H1 (cell line): Measurements from ENCODE around the gene EIF4E2. TPM values are rescaled to one million over a fixed set of nuclear protein-coding genes. Genes with fewer than 3 reads are reported as not detected.
A peak's percentile ranks its signal among the peaks of the same experiment; 100 is the strongest.

Experiments used
- CTCF ChIA-PET: fragments of 300-600 bp; sonication (Branson Sonifier 250); formaldehyde crosslinking; loops from one replicate; lab custom pipeline; 2021; ENCODE audit not compliant: partially characterized antibody; lab: Charles Lee
- POLR2A ChIA-PET: fragments of 300-600 bp; sonication (Branson Sonifier 250); formaldehyde crosslinking; loops from one replicate; lab custom pipeline; 2021; ENCODE audit warnings: inconsistent platforms; ENCODE audit not compliant: partially characterized antibody; lab: Charles Lee
- DNase-seq, 2 experiments: peaks; one replicate each; pipeline versions ENCODE4 v3.0.0 to v3.0.0-alpha.2; 2010 to 2022; ENCODE audit warnings: low spot score in 2 of 2, low read depth in 1 of 2, mixed read lengths in 1 of 2
- FAIRE-seq: peaks from 2 replicates; lab custom pipeline; 2011; peaks lifted over from hg19 to GRCh38; lab: Jason Lieb, UNC
- H2AFZ ChIP-seq: 2 replicates; pipeline ENCODE4 v1.8.1; 2012; ENCODE audit warnings: low read length, inconsistent platforms
- H2AK5ac ChIP-seq: 2 replicates; pipeline ENCODE4 v1.6.1; 2013; ENCODE audit warnings: low read depth, low read length
- H2BK120ac ChIP-seq: replicated peaks from 2 replicates; pipeline ENCODE3; 2013; ENCODE audit warnings: low read depth, low read length, inconsistent platforms
- H2BK12ac ChIP-seq: 2 replicates; pipeline ENCODE4 v1.6.1; 2013; ENCODE audit warnings: low read depth, low read length
- H2BK15ac ChIP-seq: 2 replicates; pipeline ENCODE4 v1.6.1; 2013; ENCODE audit warnings: low read length
- H2BK20ac ChIP-seq: 2 replicates; pipeline ENCODE4 v1.6.1; 2013; ENCODE audit warnings: low read length
- H2BK5ac ChIP-seq: 2 replicates; pipeline ENCODE4 v1.6.1; 2013; ENCODE audit warnings: low read depth, low read length
- H3K14ac ChIP-seq: 2 replicates; pipeline ENCODE4 v1.6.1; 2013; ENCODE audit warnings: inconsistent platforms; ENCODE audit not compliant: insufficient read length
- H3K18ac ChIP-seq: 2 replicates; pipeline ENCODE4 v1.6.1; 2013; ENCODE audit warnings: low read length; ENCODE audit errors: extremely low read depth
- H3K23ac ChIP-seq: 2 replicates; pipeline ENCODE4 v1.6.1; 2013; ENCODE audit warnings: inconsistent platforms; ENCODE audit not compliant: insufficient read length
- H3K23me2 ChIP-seq: 2 replicates; pipeline ENCODE4 v1.6.1; 2013; ENCODE audit warnings: low read depth, low read length
- H3K27ac ChIP-seq: 2 replicates; pipeline ENCODE4 v1.6.1; 2011; ENCODE audit warnings: low read depth, low read length, inconsistent platforms
- H3K27me3 ChIP-seq, 4 experiments: replicated peaks in 1 of 4; 1 replicate in 1 of 4; 2 replicates in 3 of 4; pipeline versions ENCODE4 v1.6.1 to v1.8.1; 2011 to 2013; ENCODE audit warnings: low read length in 3 of 4, mild to moderate bottlenecking in 3 of 4, inconsistent platforms in 2 of 4, mixed read lengths in 2 of 4, moderate library complexity in 1 of 4; ENCODE audit not compliant: control insufficient read depth in 3 of 4, insufficient read depth in 3 of 4; ENCODE audit errors: extremely low read depth in 1 of 4
- H3K36me3 ChIP-seq, 4 experiments: 2 replicates each; pipeline versions ENCODE4 v1.6.1 to v1.8.1; 2011 to 2013; ENCODE audit warnings: mild to moderate bottlenecking in 4 of 4, low read length in 3 of 4, moderate library complexity in 2 of 4, control low read depth in 1 of 4, inconsistent platforms in 1 of 4; ENCODE audit not compliant: insufficient read depth in 4 of 4, control insufficient read depth in 2 of 4
- H3K4ac ChIP-seq: replicated peaks from 2 replicates; pipeline ENCODE3; 2013; ENCODE audit warnings: low read length, low read depth, mixed read lengths, inconsistent platforms; ENCODE audit not compliant: insufficient read length
- H3K4me1 ChIP-seq, 4 experiments: replicated peaks in 1 of 4; 1 replicate in 1 of 4; 2 replicates in 3 of 4; pipeline versions ENCODE4 v1.6.1 to v1.8.1; 2011 to 2013; ENCODE audit warnings: low read length in 3 of 4, inconsistent platforms in 2 of 4, mixed read lengths in 1 of 4; ENCODE audit not compliant: insufficient read depth in 4 of 4, control insufficient read depth in 3 of 4
- H3K4me2 ChIP-seq, 2 experiments: 2 replicates each; pipeline versions ENCODE4 v1.6.1 to v1.8.1; 2011 to 2013; ENCODE audit warnings: low read depth in 2 of 2, low read length in 2 of 2, control low read depth in 1 of 2, inconsistent platforms in 1 of 2, mild to moderate bottlenecking in 1 of 2; ENCODE audit not compliant: insufficient read depth in 1 of 2
- H3K4me3 ChIP-seq, 4 experiments: fragments of 200-600, 300-600 bp in 1 of 4; sonication (generic), shearing (Covaris generic), sonication (Bioruptor Twin) in 1 of 4; 2 replicates each; pipeline versions ENCODE4 v1.5.1 to v1.8.1; 2011 to 2016; ENCODE audit warnings: low read length in 4 of 4, low read depth in 3 of 4, control low read depth in 2 of 4, inconsistent platforms in 2 of 4, mild to moderate bottlenecking in 2 of 4, mixed read lengths in 1 of 4, moderate library complexity in 1 of 4; ENCODE audit not compliant: insufficient read depth in 2 of 4; ENCODE audit errors: extremely low read depth in 1 of 4
- H3K56ac ChIP-seq: replicated peaks from 2 replicates; pipeline ENCODE3; 2013; ENCODE audit warnings: low read depth, mild to moderate bottlenecking, mixed read lengths, low read length, inconsistent platforms; ENCODE audit not compliant: insufficient read length
- H3K79me1 ChIP-seq: 2 replicates; pipeline ENCODE4 v1.6.1; 2013; ENCODE audit warnings: low read depth, low read length, control low read depth
- H3K79me2 ChIP-seq, 2 experiments: 2 replicates each; pipeline versions ENCODE4 v1.6.1 to v1.8.1; 2012 to 2013; ENCODE audit warnings: low read length in 2 of 2, mild to moderate bottlenecking in 2 of 2, inconsistent platforms in 1 of 2; ENCODE audit not compliant: insufficient read depth in 2 of 2, control insufficient read depth in 1 of 2
- H3K9ac ChIP-seq, 4 experiments: replicated peaks in 1 of 4; 1 replicate in 1 of 4; 2 replicates in 3 of 4; pipeline versions ENCODE4 v1.6.1 to v1.8.1; 2011 to 2013; ENCODE audit warnings: low read depth in 3 of 4, low read length in 3 of 4, control low read depth in 2 of 4, mild to moderate bottlenecking in 2 of 4, moderate library complexity in 2 of 4, inconsistent platforms in 1 of 4; ENCODE audit errors: extremely low read depth in 1 of 4
- H3K9me3 ChIP-seq, 2 experiments: 2 replicates each; pipeline versions ENCODE4 v1.6.1 to v1.8.1; 2012 to 2013; ENCODE audit warnings: mild to moderate bottlenecking in 2 of 2, moderate library complexity in 2 of 2, control low read depth in 1 of 2, inconsistent platforms in 1 of 2, low read depth in 1 of 2, low read length in 1 of 2, mixed read lengths in 1 of 2; ENCODE audit not compliant: insufficient read depth in 2 of 2
- H4K20me1 ChIP-seq, 2 experiments: replicated peaks in 1 of 2; 2 replicates each; pipeline versions ENCODE3 to v1.8.1; 2011 to 2013; ENCODE audit warnings: inconsistent platforms in 2 of 2, low read length in 2 of 2, mild to moderate bottlenecking in 1 of 2; ENCODE audit not compliant: insufficient read depth in 2 of 2, control insufficient read depth in 1 of 2
- H4K5ac ChIP-seq: 2 replicates; pipeline ENCODE4 v1.6.1; 2013; ENCODE audit warnings: low read length, low read depth, mixed read lengths, inconsistent platforms; ENCODE audit not compliant: insufficient read length
- H4K8ac ChIP-seq: 2 replicates; pipeline ENCODE4 v1.8.0; 2013; ENCODE audit warnings: mild to moderate bottlenecking, moderate library complexity, low read length, inconsistent platforms; ENCODE audit not compliant: insufficient read depth; ENCODE audit errors: extremely low read depth
- H4K91ac ChIP-seq: replicated peaks from 2 replicates; pipeline ENCODE3; 2013; ENCODE audit warnings: low read length, mixed read lengths, inconsistent platforms; ENCODE audit not compliant: insufficient read length
- CBX8 ChIP-seq: fragments of 300-800, 300-1000 bp; sonication (generic); IDR thresholded peaks from 2 replicates; pipeline ENCODE4 v1.7.1; 2016; ENCODE audit warnings: low read depth, low read length, borderline replicate concordance
- GABPA ChIP-seq: IDR thresholded peaks from 2 replicates; pipeline ENCODE4 v1.6.1; 2011; ENCODE audit warnings: mild to moderate bottlenecking, low read length, moderate library complexity, borderline replicate concordance; ENCODE audit not compliant: insufficient read depth
- RXRA ChIP-seq: IDR thresholded peaks from 2 replicates; pipeline ENCODE4 v1.6.1; 2011; ENCODE audit warnings: low read depth, mild to moderate bottlenecking, low read length, moderate library complexity; ENCODE audit not compliant: insufficient read depth
- SRF ChIP-seq: IDR thresholded peaks from 2 replicates; pipeline ENCODE4 v1.6.1; 2011; ENCODE audit warnings: mild to moderate bottlenecking, low read depth, low read length, moderate library complexity
- WGBS, 2 experiments: shearing (Covaris generic) in 1 of 2; methylation state at CpG; one replicate each; pipeline versions ENCODE4 v1.1.6 to v1.1.7; 2013 to 2015; ENCODE audit warnings: low lambda C conversion rate in 2 of 2, mixed read lengths in 2 of 2, inconsistent platforms in 1 of 2, low coverage in 1 of 2, missing lambda C conversion rate in 1 of 2; ENCODE audit not compliant: insufficient replicate concordance in 2 of 2, insufficient coverage in 1 of 2, insufficient read length in 1 of 2; ENCODE audit errors: extremely low coverage in 1 of 2, missing lambda C conversion rate in 1 of 2; 5-methylcytosine and 5-hydroxymethylcytosine counted together
- polyA plus RNA-seq, 7 experiments: library from polyadenylated mRNA; depleted of rRNA in 3 of 7; stranded (reverse) in 5 of 7; unstranded in 2 of 7; fragments of >200 nt in 5 of 7; fragments of 200-250 nt in 2 of 7; gene quantifications; 1 replicate in 5 of 7; 2 replicates in 1 of 7; 4 replicates in 1 of 7; pipeline versions ENCODE4 v1.2.1 to v1.2.3, GENCODE V29; 2011 to 2013; ENCODE audit warnings: missing spikeins in 2 of 7, mixed read lengths in 2 of 7
- total RNA-seq: library from RNA; stranded (reverse); fragmentation: NEBNext Ultra II Directional; extraction: Animal tissue kit (Norgen Biotek cat#: 25700); gene quantifications from 2 replicates; pipeline ENCODE4 v1.2.1, GENCODE V29; 2021

The EIF4E2 gene
- total and polyA plus RNA-seq, 2 of the 8 experiments (the other 6 are each of a cell fraction or from before 2014, with no cell fraction given): 39.4 to 114 TPM

DNA sequence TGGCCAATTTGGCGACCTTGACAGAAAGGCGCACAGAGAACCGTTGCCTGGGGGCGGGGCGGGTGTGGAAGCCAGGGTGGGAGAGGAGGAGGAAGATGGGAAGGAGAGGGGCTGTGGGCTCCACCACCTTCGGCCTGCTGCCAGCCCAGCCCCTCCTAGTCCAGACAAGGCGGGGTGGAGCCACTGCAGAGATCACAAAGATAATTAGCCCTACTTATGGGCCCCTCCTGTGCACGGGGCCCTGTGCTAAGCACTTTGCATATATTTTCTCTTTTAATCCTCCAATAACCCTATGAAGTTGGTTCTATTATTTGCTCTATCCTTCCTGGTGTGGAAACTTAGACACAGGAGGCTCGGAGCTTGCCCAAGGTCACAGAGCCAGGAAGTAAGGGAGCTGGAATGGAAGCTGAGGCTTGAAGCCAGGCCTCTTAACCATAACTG lies 49.1 kb upstream of the EIF4E2 start:
- Histone ChIP-seq H3K4me1 (peaks cover 0 to 35% (median 16%) of the 10 kb centered on the region in 4 experiments; a peak in 6 of 7 replicates), H3K27me3 (peaks cover 15 to 40% (median 38%) of the 10 kb centered on the region in 4 experiments), H3K27ac (no peak overlapping the region), H3K4me3 (no peak overlapping the region), H3K36me3 (no peaks in the 10 kb centered on the region), H4K5ac (no peak overlapping the region), H2AFZ (no peak overlapping the region), H2BK120ac (no peak overlapping the region), H2BK15ac (no peak overlapping the region), H2BK20ac (no peak overlapping the region), H3K79me1 (no peaks in the 10 kb centered on the region), H4K8ac (no peak overlapping the region), H3K14ac (no peak overlapping the region), H2AK5ac (0 out of 2 replicates have a peak overlapping the region, but pooled peaks have one; percentile 39), H3K4ac (no peak overlapping the region), H3K79me2 (no peaks in the 10 kb centered on the region), H4K20me1 (peaks cover 0 to 2% of the 10 kb centered on the region in 2 experiments), H4K91ac (no peak overlapping the region), H3K18ac (no peak overlapping the region), H2BK5ac (no peak overlapping the region), H3K23ac (no peak overlapping the region), H3K23me2 (peaks cover 12% of the 10 kb centered on the region), H3K56ac (no peak overlapping the region), H2BK12ac (no peak overlapping the region), H3K9ac (no peak overlapping the region), H3K4me2 (peak overlapping the region in 1 of 2 experiments; percentile 100; a peak in 2 of 4 replicates), H3K9me3 (no peaks in the 10 kb centered on the region)
- ChIA-PET CTCF (interaction anchor here (0.6 to 2.9 kb wide), 11 partner anchors 10 to 130 kb away, joined by 3 to 13 read pairs (median 4); no protein-coding TSS in a partner anchor), POLR2A (interaction anchor here (0.9 to 1.6 kb wide), 3 partner anchors 11 to 30 kb away, joined by 3 to 5 read pairs (median 4); partner anchors contain the start of gene PRSS56)
- FAIRE-seq: no peak
- no peak for DNase-seq
- 80% methylated on average over 7 of the region's 9 CpGs; no CpG with 5 or more reads in 1 of the 2 experiments for WGBS, 2 experiments
- no peak for TF ChIP-seq CBX8
- no peak for TF ChIP-seq GABPA
- no peak for TF ChIP-seq RXRA
- no peak for TF ChIP-seq SRF
